ENCODE measurements around the gene KDM4F.

Gene KDM4F

GRCh38 chr11:95092549-95093324 is 43.5 kb downstream of the KDM4F start:
- DNase-seq = no peak

DNA sequence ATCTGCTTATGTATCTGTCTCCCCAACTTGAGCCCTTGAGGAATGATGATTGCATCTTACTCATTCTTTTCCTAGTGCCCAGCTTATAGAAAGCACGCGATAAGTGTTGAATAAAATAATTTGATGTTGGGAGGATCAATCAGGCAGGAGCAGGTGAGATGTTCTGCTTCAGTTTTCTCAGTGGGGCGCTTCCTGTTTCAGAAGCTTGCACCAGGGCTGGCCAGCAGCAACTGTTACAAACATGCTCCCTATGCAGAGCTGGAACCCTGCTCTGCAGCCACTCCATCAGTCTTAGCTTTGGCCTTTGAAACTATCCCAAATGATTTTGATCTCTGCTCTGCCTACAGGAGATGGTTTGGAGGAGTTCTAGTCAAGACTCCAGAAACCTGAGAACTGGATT is 44.3 kb downstream of the KDM4F start:
- DNase-seq = no peak

- DNase-seq = no peak
Observed at GRCh38 chr11:95095858-95096587, 46.8 kb downstream of the KDM4F start.

DNA sequence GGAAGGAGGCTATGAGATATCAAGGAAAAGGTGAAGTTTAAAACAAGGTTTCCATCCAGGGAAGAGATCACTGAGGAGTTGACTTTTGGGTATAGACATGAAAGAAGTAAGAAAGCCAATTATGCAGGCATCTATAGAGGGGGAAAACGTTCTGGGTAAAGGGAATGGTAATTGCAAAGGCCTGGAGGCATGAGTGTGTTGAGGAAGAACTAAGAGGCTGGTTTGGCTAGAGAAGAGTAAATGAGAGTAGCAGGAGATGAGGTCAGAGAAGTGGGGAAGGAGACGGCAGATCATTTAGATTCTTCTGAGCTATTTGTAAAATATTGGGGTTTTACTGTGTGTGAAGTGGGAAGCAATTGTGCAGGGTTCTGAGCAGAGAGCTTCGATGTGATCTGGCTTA is 48.0 kb downstream of the KDM4F start:
- no peak for DNase-seq

DNA sequence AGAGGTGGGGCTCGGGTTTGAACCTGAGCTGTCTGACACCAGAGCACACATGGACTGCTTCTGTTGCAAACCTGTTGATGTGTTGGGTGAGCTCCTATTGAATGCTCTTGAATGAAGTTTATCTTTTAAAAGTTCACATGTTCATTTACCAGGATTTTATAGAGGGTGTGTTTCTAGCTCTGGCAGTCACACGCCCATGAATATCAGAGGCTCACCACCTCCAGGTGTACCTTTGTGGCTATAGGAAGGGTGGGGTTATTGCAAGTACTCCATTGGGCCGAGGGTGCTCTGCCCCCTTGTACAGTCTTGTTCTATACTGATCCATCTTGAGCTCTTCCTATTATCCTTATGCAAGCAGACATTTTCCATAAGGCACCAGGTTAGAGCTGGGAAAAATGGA is 49.6 kb downstream of the KDM4F start:
- no peak for DNase-seq

DNA sequence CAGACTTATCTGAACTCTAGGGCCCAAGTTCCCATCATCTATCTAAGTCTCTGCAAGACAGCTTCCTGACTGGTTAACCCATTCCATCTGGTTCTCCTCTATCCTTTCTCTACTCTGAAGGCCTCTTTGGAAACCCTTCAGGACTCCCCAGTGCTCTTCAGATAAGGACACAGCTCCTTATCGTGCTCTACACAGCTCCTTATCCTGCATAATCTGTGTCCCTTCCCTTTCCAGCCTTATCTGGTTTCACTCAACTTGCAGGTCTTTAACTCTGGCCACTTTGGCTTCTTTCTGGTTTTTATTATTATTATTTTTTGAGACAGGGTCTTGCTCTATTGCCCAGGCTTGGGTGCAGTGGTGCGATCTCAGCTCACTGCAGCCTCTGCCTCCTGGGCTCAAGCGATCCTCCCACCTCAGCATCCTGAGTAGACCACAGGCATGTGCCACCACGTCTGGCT is 51.0 kb downstream of the KDM4F start:
- DNase-seq = no peak
